Heart left ventricle (tissue), 13 donors: ENCODE results near the gene SLC14A1.

Source experiments
- POLR2A ChIP-seq, 2 donors: fragments of 450-650 bp; IDR thresholded peaks; one replicate each; pipeline ENCODE4 v1.6.1; 2017; ENCODE audit warnings: antibody characterized with exemption in 2 of 2, mild to moderate bottlenecking in 2 of 2, moderate library complexity in 2 of 2
- TF ChIP-seq, protein P1 (sequence below), 12 donors: fragments of 200-600 bp; sonication (generic) in 4 of 12; IDR thresholded peaks; one replicate each; pipeline versions ENCODE4 v1.5.0 to v1.8.0; 2018 to 2022; ENCODE audit warnings: antibody characterized with exemption in 12 of 12, mild to moderate bottlenecking in 5 of 12
- donor health status: ischemic (EF 13 %, LVEDD 7.1; RV severe dilation, severe dysfunction).
- donor health status: DM: no; HTN: yes; CAD: no.
- donor health status: DM: no; HTN: no; CAD: no.
- donor health status: ischemic (EF 25% LVEDD 6.9; RV normal size, moderate dysfunction).
- donor health status: ischemic (EF 25% LVEDD 5.7; RV mildly dilated, moderate dysfunction).
- donor health status: ischemic (EF 35%, LVEDD 5.7; RV mildly dilated, moderate dysfunction).
- donor health status: nonischemic (EF 11% LVEDD 7.7; RV severe dilation, severe dysfunction).
- donor health status: DM: yes; HTN: yes; CAD: no.
- donor health status: PGD.
- donor health status: ischemic (EF 29% LVEDD 5.4; RV normal size, mild dysfunction).
- donor health status: nonischemic (EF 23%, LVEDD 6.1; RV moderate dilation, normal function).

DNA sequence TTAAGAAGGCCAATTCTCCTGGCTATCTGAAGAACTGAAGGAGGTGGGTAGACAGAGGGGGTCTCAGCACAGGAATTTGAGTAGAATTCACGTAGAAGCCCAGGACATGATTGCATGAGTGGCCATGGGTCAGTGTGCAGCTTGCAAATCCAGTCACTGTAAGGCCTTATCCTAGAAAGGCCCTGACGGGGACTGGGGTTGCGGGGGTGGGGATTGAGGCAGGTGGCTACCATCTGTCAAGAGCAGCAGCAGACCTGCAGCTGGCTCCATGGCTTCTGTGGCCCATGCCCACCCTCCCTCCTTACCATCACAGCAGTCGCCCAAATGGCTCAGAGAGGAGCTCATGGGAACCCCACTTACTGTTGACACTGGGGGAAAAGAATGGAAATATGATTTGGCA lies 34.6 kb upstream of the SLC14A1 start:
- TF ChIP-seq, protein P1, sequence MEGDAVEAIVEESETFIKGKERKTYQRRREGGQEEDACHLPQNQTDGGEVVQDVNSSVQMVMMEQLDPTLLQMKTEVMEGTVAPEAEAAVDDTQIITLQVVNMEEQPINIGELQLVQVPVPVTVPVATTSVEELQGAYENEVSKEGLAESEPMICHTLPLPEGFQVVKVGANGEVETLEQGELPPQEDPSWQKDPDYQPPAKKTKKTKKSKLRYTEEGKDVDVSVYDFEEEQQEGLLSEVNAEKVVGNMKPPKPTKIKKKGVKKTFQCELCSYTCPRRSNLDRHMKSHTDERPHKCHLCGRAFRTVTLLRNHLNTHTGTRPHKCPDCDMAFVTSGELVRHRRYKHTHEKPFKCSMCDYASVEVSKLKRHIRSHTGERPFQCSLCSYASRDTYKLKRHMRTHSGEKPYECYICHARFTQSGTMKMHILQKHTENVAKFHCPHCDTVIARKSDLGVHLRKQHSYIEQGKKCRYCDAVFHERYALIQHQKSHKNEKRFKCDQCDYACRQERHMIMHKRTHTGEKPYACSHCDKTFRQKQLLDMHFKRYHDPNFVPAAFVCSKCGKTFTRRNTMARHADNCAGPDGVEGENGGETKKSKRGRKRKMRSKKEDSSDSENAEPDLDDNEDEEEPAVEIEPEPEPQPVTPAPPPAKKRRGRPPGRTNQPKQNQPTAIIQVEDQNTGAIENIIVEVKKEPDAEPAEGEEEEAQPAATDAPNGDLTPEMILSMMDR (IDR thresholded peaks at IDR 0.05) = no peak
- TF ChIP-seq POLR2A (IDR thresholded peaks at IDR 0.05) = no peak
